GM10266 (cell line): ENCODE results near the gene C21orf58.

Experiments
- DNase-seq: peaks from one replicate; pipeline ENCODE4 v3.0.0; 2012; ENCODE audit errors: extremely low spot score
- CTCF ChIP-seq: IDR thresholded peaks from 2 replicates; pipeline ENCODE4 v1.5.1; 2012; ENCODE audit warnings: mild to moderate bottlenecking, low read depth; ENCODE audit not compliant: control insufficient read depth, insufficient read depth; ENCODE audit errors: missing control alignments

C21orf58 gene

GRCh38 chr21:46284733-46285132, 38.9 kb downstream of the C21orf58 start:
- no peak for TF ChIP-seq CTCF
- DNase-seq, result no peak

- no peak for DNase-seq
- no peak for TF ChIP-seq CTCF
Measured at GRCh38 chr21:46284077-46284644, 39.5 kb downstream of the C21orf58 start.

- no peak for TF ChIP-seq CTCF
- DNase-seq, result no peak
Measured at GRCh38 chr21:46274797-46275390, 48.8 kb downstream of the C21orf58 start.

- no peak for DNase-seq
- TF ChIP-seq CTCF, result no peak
Measured at GRCh38 chr21:46273341-46273740, 50.3 kb downstream of the C21orf58 start.

- DNase-seq, result no peak
- TF ChIP-seq CTCF, result no peak
Measured at GRCh38 chr21:46269466-46269865, 54.2 kb downstream of the C21orf58 start.

GRCh38 chr21:46268371-46268770, 55.3 kb downstream of the C21orf58 start:
- no peak for DNase-seq
- TF ChIP-seq CTCF, result no peak

GRCh38 chr21:46266946-46267345, 56.7 kb downstream of the C21orf58 start:
- TF ChIP-seq CTCF, result no peak
- no peak for DNase-seq
